Kidney capillary endothelial cell (primary cell): Measurements from ENCODE around the gene BNC2.

Experiments used
- DNase-seq: peaks from one replicate; pipeline ENCODE4 v3.0.0-alpha.2; 2018; ENCODE audit warnings: low spot score

Gene BNC2

DNA sequence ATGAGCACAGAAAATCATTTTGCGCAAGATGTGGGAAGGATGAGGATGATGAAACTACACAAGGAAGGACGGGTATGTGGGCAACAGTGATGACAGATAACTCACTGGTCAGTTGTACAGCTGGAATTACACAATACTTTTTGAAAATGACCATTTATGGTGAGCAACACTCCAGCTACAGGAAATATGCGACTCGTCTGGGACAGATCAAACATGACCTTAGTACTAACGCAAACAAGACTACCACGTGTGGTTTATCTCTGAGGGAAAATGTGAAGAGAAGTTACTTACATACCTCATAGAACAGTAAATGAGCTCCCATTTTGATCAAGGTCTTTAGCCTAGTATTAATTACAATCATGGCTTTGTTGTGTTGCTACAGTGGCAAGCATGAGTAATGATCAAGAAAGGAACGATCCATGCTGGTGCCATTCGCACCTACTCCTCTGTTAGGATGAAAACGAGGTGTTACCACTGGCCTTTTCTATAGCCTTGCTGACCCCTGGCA, 456.9 kb downstream of the BNC2 start:
- peak; percentile 13 for DNase-seq

DNA sequence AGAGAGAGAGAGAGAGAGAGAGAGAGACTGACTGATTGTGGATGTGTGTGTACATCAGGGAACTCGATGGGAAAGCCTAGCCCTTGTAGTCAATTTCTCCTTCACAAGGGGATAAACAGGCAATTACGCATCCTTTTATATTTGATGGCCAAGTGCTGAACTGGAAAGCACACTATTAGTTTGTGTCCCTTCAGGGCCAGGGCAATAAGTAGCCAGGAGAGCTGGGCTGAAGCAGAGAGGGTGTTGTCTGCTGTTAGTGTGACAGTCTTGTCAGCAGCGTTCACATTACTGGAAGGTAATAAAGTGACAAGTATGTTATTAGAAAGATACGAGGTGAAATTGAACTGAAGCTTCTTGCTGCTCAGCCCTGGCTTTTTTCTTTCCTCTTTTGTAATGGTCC, 457.7 kb downstream of the BNC2 start:
- DNase-seq, result no peak

DNA sequence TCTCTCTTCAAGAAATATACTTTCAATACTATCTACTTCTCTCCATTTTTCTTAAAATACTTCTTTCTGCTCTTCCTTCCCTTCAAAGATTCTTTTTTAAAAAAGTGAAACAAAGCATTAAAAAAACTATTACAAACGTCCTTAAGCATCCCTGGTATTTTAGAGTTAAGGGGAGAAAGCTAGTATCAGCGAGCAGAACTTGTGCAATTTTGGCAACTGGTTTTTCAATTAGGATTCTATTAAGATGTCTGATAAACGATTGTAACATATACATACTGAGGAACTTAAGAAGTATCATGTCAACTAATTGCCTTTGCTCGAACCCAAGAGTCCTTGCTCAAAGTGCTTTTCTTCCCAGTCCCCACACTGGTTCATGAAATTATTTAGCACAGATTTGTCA, 459.2 kb downstream of the BNC2 start:
- DNase-seq, result no peak

DNA sequence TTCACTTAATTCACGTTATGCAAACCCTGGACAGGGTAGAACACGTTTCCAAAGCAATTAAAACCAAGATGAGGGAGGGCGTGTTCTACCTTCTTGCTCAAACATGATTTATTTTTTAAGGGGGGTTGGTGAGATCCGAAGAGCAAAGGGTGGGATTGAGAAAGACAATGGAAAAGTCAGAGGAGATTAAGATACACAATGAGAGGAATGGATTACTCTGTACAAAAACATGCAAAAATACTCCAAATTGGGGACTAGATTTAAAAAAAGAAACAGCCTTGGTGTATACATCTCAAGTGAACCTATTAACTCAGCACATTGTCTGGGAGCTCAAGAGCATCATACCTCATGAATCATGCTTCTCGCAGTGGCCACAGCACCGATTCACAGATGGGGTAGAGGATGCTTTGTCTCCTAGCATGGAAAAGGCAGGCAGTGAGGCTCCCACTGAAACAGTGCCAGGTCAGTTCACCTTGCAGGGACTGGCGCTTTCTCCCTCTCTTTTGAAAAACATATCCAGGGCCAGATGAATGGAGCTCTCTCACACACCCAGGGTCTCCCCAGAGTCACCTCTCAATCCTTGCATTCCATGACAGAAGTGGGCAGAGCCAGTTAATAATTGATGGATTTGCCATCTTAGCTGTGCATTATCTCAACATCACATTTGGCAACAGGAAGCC, 459.7 kb downstream of the BNC2 start:
- no peak for DNase-seq

DNA sequence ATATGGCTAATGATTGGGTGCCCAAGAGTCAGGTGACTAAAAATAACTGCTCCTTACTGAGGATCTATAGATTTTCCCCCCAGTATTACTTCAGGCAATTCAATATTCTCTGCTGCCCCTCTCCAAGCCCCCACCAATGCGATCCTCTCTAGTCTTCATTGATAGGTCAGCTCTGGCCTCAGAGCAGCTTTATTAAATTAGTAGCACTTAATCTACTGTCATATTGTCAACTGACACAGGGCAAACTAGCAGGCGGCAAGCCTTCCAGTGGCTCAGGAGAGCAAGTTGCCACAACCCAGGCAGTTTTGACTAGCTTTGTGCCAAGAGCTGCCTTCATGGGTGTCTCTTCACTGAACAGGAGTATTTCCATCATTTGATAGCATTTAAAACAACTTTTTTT, 462.9 kb downstream of the BNC2 start:
- DNase-seq, result no peak

DNA sequence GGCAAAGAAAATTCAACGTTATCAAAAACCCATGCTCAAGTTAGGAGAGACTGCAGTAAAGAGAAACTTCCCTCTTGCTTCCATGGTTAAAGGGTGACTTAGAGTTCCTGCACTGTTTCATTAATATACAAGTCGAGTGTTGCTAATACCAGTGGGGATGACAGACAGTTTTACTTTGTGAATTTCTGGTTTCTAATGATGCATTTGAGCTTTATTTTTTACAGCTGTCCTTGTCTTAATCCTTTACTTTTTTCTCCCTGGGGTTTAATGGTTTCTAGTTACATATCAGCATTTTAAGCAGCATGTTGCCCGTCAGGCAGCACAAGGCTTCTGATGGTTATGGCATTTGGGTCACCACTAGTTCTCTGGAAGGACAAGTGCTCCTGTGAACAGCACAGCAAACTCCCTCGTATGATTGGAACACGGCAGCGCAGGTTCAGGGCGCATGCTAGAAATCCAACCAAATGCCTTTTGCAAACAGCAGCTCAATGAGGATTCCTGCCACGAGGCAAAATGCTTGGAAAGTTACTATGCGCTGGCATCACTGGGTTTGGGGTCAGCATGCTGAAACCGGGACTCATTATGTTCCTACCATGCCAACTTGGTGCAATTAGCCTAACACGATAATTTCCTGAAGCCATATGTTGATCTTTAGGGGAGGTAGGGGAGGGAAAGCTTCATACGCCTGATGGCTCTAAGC, 463.8 kb downstream of the BNC2 start:
- no peak for DNase-seq

DNA sequence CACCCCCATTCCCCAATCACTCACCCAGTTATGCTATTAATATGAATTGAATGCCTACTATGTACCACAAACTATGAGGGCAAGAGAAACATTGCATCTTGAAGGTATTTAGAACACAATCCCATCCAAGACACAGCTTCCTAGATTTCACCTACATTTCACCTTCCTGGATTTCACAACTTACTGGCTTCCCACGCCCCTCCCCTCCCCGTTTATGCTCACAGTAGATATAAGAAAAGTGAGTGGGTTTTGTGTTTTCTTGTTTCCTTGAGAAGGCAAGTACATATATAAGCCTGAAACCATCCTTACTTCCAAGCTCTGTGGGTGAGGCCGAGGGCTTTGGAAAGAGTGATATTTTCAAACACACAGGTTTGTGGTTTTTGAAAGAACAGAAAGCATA, 465.0 kb downstream of the BNC2 start:
- DNase-seq, result no peak

DNA sequence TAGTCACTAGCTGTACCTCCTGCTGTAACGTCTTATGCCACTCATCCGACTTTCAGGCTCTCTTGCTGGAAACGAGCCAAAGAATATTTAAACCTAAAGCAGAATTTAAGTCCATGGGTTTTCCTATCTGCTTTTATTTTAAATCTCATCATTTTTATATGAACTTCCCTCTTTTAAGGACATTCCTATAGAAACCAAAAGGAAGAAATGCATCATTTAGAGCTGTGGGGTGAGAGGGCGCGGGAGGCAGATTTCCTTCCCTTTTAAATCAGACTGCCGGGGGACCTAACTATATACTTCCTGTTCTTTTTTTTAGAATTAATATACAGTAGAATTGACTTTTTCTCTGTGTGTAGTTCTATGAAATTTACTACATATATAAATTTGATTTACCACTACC, 468.8 kb downstream of the BNC2 start:
- no peak for DNase-seq

DNA sequence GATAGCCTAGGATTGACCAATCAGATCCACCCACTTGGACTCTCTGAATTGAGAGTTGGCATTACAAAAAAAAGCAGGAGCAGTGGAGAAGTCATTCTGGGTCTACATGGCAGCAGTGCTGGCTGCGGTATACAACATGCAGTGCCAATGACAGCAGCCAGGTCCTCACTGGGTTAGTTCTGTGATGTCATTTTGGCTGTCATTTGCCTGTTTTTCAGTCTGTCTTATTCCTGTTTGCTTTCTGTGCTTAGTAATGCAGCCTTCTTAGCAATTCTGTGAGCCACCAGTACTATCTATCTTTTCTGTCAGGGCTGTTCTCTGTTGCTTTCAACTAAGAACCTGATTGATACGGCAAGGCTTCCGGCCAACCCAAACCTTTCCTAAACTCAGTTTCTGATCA, 471.8 kb downstream of the BNC2 start:
- DNase-seq, result no peak

DNA sequence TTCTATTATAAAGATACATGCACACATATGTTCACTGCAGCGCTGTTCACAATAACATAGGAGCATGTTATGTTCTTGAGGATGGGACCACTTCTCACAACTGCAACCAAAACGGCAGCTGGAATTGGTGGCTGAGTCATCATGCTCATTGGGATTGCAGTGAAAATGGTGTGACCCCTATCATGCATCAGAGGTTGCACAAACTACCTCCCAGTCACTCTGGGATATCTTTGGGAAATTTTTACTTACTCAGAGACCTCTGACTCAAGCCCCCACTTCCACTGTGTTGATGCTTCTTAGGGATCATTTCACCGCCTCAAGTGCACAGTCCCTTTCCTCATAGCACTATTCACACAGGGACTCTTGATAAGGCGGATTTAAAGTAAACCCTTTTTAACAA, 474.1 kb downstream of the BNC2 start:
- DNase-seq, result no peak

DNA sequence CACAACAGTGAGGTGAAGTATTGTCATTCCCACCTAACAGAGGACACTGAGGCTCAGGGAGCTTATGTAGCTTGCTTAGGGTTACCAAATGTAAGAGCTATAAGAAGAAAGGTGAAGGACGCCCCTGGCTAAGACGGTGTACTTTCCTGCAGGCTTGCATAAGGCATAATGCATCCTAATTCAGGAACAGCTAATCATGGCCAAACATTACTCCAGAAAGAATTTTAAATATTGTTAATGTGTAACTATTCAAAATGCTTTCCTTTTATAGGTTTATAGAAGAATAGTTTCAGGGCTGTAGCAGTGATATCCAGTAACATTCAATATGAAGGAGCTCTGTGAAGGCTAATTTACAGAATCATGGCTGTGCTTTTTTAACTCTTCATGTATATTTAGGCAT, 479.1 kb downstream of the BNC2 start:
- no peak for DNase-seq

DNA sequence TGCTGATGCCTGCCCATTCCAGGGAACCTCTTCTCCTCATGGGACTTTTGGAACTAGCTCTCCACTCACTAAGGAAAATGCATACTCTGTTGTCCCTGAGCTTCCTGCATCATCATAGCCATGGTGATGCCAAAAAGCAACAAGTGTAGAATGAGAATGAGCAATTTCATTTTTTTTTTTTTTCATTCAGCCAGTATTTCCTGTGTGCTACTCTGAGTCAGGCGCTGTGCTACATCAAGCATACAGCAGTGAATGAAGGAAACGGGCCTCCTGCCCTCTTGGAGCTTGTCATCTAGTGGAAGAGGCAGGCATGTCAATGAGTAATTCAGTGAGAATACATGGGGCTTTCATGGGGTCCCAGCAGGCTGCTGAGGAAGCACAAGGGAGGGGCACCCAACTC, 483.1 kb downstream of the BNC2 start:
- DNase-seq, result no peak

DNA sequence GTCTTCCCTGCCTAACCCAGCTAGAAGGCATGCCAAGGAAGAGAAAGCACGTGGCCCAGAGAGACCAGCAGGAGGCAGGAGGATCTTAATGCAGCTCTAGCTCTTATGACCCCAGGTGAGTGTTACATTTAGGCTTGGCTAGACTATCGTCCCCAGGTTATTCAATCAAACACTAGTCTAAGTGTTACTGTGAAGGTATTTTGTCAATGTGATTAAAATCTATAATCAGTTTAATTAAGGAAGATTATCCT, 483.7 kb downstream of the BNC2 start:
- DNase-seq, result no peak

DNA sequence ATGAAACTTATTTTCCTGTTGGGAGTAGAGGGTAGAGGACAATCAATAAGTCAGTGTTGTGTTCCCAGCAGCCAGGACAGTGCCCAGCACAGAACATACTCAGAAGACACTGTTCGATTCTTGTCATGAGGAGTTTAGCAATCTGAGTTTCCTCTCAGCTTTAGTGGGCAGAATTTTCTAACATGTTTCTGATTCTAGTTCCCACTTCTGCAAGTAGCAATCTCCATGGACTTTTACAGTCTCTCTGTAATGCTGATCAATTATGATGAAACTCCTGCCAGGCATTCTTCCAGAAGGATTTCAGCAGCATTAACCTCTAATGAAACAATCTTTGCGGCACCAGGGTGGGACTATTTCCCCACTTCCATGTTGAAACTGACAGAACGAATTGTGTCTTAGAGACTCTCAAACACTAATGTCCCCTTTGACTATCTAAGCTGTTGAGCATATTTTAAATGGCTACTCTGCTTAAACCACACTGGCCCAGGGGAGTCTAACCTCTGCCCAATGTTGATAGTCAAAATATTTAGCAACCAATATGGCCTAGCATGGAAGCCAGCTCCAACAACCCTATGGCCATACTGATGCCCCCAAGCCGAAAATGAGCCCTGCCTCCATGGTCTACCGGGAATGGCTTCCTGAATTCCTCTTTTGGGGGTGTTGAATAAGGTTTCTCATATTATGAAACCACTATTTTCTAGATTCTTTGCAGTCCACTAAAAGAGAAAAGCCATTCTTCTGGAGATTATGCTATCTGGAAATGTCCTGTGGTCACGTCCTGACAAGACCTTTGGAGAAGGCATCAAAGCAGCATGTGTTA, 484.3 kb downstream of the BNC2 start:
- no peak for DNase-seq

DNA sequence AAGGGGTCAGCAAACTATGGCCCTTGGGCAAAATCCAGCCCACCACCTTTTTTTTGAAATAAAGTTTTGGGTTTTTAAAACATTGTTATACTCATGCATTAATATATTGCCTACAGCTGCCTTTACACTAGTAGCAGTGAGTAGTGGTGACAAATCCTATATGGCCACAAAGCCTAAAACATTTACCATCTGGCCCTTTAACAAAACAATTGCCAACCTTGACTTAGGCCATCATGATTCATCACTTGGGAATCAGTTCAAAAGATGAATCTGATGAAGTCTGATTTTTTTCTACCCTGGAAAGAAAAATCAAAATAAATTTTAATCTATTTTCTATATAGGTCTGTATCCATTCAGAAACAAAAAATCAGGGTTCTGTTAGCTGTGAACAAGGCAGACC, 484.9 kb downstream of the BNC2 start:
- DNase-seq, result peak; percentile 56

DNA sequence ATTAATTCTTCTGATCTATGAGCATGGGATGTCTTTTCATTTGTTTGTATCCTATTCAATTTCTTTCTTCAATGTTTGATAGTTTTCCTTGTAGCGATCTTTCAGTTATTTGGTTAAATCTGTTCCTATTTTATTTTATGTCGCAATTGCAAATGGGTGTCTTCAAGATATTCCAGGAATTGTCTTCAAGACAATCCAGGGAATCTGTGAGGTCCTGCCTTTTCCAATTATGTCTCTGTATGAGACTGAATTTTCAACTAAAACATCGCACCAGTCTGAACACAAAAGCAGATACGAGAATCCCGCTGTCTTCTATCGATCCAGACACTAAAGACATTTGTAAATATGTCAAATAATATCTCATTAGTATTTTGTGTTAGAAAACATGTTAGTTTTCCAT, 485.5 kb downstream of the BNC2 start:
- no peak for DNase-seq

DNA sequence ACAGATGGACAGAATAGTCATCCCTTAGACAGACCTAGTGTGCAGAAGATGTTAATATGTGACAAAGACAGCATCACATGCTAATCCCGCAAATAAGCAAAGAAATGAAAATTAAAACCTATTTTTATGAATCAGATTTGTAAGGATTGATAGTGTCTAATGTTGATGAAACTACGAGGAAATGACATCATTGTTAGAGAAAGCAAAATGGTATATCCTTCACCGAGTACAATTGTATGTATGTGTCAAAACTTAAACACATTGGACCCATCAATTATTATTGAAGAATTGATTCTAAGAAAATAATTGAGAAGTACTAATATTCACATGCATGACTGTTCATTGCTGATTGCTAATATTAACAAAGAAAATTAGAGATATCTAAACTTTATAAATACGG, 493.2 kb downstream of the BNC2 start:
- DNase-seq, result no peak

DNA sequence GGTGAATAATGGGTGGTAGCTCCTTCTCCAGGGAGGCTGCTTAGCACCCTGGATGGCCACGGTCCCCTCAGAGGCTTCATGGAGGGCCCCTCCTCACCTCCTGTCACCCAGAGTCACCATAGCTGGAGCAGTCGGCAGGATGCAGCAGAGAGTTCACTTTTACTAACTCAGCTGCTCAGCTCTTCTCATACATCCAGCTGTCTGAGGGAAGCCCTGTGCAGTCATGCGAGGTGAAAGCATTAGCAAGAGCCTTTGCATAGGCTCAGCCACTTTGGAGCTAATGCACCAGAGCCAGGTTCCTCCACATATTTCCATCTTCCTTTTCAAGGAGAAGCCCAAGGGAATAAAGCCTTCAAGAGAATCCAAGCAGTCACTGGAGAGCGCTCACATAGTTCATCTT, 499.2 kb downstream of the BNC2 start:
- DNase-seq, result no peak

DNA sequence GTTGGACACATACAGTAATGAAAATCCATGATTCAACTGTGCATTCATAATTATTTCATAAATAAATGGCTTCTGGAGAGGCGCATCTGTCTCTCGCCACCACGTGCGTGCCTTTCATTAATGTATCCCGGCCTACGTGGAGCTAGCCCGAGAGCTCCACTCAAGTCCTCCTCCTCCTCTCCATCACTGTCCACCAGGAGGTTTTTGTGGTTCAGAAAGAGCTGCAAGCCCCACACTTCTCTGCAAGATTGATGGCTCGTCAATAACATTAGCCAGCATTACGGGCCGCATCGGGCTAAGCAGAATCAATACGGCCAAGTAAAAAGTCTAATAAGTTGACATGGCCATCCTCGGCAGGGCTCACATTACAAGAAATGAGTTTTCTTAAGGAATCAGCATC, 499.8 kb downstream of the BNC2 start:
- DNase-seq, result no peak

DNA sequence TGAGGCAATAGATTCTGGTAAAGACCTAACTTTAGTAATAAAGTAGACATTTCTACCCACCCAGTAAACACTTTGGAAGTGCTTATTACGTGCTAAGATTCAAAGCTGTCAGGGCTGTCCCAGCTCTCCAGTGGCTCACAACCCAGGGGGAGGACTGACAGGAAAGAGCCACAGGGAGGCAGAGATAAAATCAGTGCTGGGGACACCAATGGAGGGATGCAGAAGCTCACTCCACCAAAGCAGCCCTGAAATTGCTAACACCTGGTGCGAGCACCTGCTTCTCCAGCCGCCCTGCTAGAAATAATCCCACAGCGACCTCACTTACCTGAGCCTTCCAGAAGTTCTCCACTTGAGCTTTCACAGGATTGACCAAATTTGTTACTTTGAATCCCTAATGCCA, 501.0 kb downstream of the BNC2 start:
- DNase-seq, result no peak

DNA sequence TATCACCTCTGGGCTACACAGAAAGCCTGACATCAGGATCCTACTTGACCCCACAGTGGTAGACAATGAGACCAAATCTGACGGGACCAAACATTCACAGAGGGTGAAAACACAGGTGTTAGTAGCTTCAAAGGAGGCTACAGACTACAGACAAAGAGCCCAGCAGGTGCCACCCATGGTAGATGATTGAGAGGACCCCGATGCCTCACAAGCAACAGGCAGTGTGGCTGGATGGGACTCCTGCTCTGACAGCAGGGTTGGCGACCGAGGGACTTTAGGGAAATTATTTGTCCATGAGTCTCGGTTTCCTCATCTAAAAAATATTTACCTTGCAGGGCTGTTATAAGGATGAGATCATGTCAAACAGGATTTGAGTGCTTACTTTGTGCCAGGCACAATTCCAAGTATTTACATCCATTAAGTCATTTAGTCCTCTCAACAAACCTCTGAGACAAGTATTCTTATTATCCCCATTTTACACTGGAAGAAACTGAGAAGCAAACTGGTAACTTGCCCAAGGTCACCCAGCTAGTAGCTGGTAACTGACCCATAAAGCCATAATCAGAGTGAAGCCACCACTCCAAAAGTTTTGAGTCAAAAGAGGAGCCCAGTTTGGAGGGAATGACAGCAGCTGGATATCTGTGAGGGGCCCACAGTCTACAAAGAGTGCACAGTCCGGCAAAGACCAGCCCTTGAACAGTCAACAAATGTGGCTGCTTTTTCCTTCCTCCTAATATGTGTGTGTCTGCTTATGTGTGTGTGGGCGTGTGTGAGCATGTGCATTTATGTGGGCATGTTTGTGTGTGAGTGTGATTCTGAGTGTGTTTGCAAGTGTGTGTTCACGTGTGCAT, 502.0 kb downstream of the BNC2 start:
- no peak for DNase-seq

DNA sequence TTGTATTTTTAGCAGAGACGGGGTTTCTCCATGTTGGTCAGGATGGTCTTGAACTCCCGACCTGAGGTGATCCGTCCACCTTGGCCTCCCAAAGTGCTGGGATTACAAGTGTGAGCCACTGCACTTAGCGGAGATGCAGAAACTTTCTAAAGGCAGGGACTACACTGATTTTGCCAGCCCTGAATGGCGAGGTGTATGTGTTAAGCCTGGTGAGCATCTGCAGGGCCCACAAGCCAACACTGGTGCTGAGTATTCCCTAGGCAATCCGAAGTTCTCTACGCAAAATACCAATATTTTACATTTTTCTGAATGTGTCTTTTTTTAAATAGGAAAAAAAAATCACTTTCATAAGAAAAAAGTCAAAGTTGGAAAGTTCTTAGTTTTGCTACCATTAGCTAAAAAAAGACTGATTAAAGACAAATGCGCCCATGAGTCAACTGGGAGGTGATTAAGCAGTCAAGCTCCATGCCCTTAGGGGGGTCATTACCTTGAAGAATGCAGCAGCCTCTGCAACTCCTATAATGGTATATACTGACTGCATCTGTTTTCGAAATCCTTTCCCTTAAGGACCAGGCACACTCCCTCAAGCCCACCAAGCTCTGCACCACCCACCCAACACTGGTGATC, 502.8 kb downstream of the BNC2 start:
- no peak for DNase-seq
